Left lobe of liver (tissue), 2 donors: ENCODE results near the gene LRRC1. TPM values are rescaled to one million over a fixed set of nuclear protein-coding genes. Genes with fewer than 3 reads are reported as not detected.
"Not testable (repeated sequence)": the region's sequence is repeated elsewhere in the genome, so short reads cannot be mapped to it uniquely, and the experiment has no call there.

Experiments
- ATAC-seq: fragments of 200-7000 bp; cut with Tn5 transposase; one replicate; pipeline ENCODE4 v1.9.1; 2020; ENCODE audit warnings: mild to moderate bottlenecking, moderate library complexity
- DNase-seq: peaks from one replicate; pipeline ENCODE4 v3.0.0-alpha.2; 2020; ENCODE audit warnings: low spot score
- total RNA-seq: library from RNA; stranded (reverse); gene quantifications from one replicate; pipeline ENCODE4 v1.2.1, GENCODE V29; 2021
- donor health status: DM: no; HTN: no; CAD: no; lungs with moderate emphysema.
- donor health status: DM: no; HTN: yes; CAD: no.

LRRC1 gene
- 1.0 TPM for total RNA-seq

GRCh38 chr6:53794720-53795339 is at the start of gene LRRC1:
Gene LRRC1 (plus strand): TSS chr6:53795005. CDS start chr6:53795257, 252 bp downstream.
- DNase-seq = peak; percentile 88

DNA sequence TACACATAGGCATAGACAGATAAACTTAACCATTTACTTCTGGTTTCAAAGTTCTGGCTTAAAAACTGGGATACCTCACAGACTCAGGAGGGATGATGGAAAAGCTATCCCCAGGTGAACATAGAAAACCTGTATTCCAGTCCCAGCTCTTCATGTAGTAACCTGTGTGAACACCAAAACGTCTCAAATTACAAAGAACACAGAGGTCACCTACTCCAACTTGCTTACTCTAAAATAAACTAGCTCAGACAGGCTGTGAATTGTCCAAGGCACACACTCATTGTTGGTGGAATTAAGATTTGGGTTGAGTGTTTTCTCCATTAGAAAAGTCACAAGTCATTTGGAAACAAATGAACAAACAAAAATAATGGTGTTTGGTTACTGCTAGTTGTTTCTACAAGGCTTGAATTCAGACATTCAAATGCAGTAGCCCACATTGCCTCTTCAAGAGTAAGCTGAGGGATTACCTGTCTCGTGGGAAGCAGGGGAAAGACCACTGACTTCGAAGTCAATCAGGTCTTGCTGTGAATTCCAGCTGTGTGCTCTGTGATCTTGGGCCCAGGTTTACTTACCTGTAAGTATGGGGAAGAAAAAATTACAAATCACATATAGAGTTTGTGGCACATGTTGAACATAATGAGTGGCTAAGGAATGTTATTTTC is 48.2 kb upstream of the LRRC1 start:
- ATAC-seq = no peak
- no peak for DNase-seq

More at GRCh38 chr6:53794720-53795339, at the start of gene LRRC1:
- ATAC-seq = peak; percentile 92

GRCh38 chr6:53750052-53750650 is 44.7 kb upstream of the LRRC1 start:
- ATAC-seq = no peak
- no peak for DNase-seq

GRCh38 chr6:53751417-53751816 is 43.4 kb upstream of the LRRC1 start:
- DNase-seq (no peak), ATAC-seq (no peak)

GRCh38 chr6:53752440-53752839 is 42.4 kb upstream of the LRRC1 start:
- no peak for DNase-seq
- no peak for ATAC-seq

GRCh38 chr6:53752856-53753255 is 41.9 kb upstream of the LRRC1 start:
- ATAC-seq (no peak), DNase-seq (no peak)

DNA sequence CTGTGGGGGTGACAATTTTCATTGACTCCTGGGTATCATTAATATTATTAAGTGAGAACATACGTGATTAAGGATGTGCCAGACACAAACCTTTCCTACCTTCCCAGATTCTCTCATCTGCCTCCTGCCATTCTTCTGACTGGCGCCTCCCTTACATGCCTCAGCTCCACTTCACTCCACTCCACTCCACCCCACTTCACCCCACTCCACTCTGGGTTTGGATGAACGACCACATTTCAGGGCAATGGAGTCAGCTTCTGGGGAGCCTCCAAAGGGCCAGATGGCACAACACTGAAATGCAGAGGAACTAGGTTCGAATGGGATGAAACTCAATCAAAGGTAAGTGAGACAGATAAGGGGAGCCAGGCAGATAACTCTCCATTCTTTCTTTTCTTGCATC is 40.5 kb upstream of the LRRC1 start:
- no peak for ATAC-seq
- no peak for DNase-seq

DNA sequence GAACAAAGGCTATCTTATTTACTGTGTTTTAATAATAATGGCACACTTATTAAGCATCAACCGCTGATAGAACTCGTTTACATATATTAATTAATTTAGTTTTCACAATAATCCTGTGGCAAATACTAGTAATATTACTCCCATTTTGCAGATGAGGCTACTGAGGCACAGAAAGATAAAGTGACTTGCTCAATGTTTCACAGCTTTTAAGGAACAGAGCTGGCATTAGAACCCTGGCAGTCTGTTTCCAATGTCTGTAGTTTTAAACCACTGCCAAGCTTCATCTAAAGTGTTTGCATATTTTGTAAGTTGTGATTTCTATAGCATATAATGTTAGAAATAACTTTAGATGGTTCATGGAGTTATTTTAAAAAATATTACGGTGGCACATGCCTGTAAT is 38.4 kb upstream of the LRRC1 start:
- ATAC-seq = no peak

GRCh38 chr6:53758496-53758895 is 36.3 kb upstream of the LRRC1 start:
- DNase-seq (no peak), ATAC-seq (no peak)

More for the DNA sequence above, 38.4 kb upstream of the LRRC1 start:
- no peak for DNase-seq

GRCh38 chr6:53761036-53761435 is 33.8 kb upstream of the LRRC1 start:
- DNase-seq = no peak

GRCh38 chr6:53765270-53765669 is 29.5 kb upstream of the LRRC1 start:
- no peak for ATAC-seq
- no peak for DNase-seq

More at GRCh38 chr6:53761036-53761435, 33.8 kb upstream of the LRRC1 start:
- ATAC-seq = no peak

GRCh38 chr6:53766930-53767329 is 27.9 kb upstream of the LRRC1 start:
- no peak for DNase-seq
- no peak for ATAC-seq

DNA sequence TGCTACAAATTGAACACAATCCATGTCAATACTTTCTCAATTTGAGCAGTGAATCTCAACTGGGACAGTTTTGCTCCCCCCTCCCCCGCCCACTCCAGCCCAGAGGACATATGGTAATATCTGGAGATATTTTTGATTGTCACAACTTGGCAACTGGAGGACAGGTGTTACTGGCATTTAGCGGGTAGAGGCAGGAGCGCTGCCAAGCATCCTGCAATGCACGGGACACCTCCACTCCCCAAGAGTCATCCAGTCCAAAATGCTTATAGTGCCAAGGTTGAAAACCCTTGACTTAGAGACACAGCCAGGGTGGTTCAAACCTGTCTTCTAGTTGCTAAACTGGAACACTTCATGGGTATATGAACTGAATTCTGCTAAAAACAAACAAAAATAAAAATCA is 26.9 kb upstream of the LRRC1 start:
- DNase-seq = no peak
- ATAC-seq = no peak

GRCh38 chr6:53768636-53769035 is 26.2 kb upstream of the LRRC1 start:
- ATAC-seq (no peak), DNase-seq (no peak)

- DNase-seq (no peak), ATAC-seq (no peak)
These were observed 24.0 kb upstream of the LRRC1 start for GRCh38 chr6:53770780-53771249.

- no peak for ATAC-seq
These were observed 22.8 kb upstream of the LRRC1 start for GRCh38 chr6:53771785-53772624.

DNA sequence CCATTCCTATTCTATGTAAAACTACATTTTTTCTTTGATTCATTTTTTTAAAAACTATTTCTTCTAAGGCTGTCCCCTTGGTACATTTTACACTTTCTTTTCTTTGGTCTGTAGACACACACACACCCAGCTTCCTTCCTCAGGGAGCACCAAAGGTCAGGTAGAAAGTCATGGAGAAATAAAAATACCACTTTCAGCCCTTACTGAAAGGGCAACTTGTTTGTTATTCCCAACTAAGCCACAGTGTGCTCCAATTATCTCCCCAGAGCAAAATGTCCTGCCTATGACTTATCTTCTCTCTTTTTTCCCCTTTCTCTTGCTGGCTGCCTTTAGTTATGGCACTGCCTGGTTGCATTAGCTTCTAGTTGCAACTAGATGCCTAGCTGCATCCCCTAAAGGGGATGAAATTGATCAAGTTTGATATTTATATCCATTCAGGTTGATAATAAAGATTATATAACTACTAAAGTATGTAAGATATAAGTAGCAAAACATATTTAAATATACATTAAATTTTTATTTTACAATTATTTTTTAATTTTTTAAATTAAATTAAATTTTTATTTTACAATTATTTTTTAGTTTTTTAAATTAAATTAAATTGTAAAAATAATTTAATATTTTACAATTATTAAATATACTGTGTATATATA is 21.6 kb upstream of the LRRC1 start:
- ATAC-seq (no peak), DNase-seq (no peak)

More at GRCh38 chr6:53771785-53772624, 22.8 kb upstream of the LRRC1 start:
- no peak for DNase-seq

- not testable (repeated sequence) for ATAC-seq
These were observed 18.7 kb upstream of the LRRC1 start for GRCh38 chr6:53776152-53776551.

GRCh38 chr6:53784991-53785390 is 9.8 kb upstream of the LRRC1 start:
- ATAC-seq, DNase-seq: not testable (repeated sequence)

More at GRCh38 chr6:53776152-53776551, 18.7 kb upstream of the LRRC1 start:
- DNase-seq = not testable (repeated sequence)

DNA sequence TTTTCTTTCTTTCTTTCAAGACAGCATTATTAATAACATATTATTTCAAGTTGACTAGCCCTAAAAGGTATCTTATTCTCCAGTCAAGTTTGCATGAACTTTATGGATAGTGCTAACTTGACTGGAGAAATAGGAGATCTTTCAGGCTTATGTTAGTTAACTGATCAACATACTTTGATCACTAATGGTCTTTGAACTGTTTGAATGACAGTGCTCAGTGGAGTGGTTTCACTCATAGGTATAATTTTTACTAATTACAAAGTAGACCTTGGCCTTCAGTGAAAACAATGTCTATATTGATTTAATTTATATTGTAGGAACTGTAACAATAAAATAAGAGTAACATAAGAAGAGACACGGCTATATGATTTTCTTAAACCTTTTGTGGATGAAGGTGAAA is 8.0 kb upstream of the LRRC1 start:
- no peak for ATAC-seq
- no peak for DNase-seq

GRCh38 chr6:53790886-53791285 is 3.9 kb upstream of the LRRC1 start:
- DNase-seq (no peak), ATAC-seq (no peak)
